Measurements from ENCODE around the gene LRRC8E. TPM values are rescaled to one million over a fixed set of nuclear protein-coding genes. Genes with fewer than 3 reads are reported as not detected.
A peak's percentile ranks its signal among the peaks of the same experiment; 100 is the strongest.

The LRRC8E gene
- total RNA-seq, 1 donor from 2014 or later: 6.6 TPM

DNA sequence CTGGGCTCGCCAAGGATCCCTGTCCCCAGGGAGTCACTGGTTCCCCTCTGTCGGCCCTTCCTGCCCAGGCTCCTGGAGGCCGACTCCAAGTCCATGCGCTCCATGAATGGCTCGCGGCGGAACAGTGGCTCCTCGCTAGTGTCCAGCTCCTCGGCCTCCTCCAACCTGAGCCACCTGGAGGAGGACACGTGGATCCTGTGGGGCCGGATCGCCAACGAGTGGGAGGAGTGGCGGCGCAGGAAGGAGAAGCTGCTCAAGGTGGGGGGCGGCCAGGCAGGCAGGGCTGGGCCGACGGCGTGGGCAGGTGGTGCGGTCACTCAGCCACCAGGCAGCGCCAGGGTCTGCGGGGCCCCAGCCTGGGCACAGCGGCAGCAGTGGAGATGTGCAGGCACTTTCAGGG lies 40.6 kb upstream of the LRRC8E start:
- ATAC-seq: no peak
- H3K36me3 ChIP-seq: no peaks in the 10 kb centered on the region
- no peak overlapping the region for H3K4me3 ChIP-seq
- no peaks in the 10 kb centered on the region for H3K4me1 ChIP-seq
- no peak for DNase-seq
- no peaks in the 10 kb centered on the region for H3K9me3 ChIP-seq
- TF ChIP-seq, protein P1, sequence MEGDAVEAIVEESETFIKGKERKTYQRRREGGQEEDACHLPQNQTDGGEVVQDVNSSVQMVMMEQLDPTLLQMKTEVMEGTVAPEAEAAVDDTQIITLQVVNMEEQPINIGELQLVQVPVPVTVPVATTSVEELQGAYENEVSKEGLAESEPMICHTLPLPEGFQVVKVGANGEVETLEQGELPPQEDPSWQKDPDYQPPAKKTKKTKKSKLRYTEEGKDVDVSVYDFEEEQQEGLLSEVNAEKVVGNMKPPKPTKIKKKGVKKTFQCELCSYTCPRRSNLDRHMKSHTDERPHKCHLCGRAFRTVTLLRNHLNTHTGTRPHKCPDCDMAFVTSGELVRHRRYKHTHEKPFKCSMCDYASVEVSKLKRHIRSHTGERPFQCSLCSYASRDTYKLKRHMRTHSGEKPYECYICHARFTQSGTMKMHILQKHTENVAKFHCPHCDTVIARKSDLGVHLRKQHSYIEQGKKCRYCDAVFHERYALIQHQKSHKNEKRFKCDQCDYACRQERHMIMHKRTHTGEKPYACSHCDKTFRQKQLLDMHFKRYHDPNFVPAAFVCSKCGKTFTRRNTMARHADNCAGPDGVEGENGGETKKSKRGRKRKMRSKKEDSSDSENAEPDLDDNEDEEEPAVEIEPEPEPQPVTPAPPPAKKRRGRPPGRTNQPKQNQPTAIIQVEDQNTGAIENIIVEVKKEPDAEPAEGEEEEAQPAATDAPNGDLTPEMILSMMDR (IDR thresholded peaks at IDR 0.05): no peak
- intact Hi-C loops (cut with DNase I): no loop called here
- H3K27ac ChIP-seq: no peak overlapping the region
- no peaks in the 10 kb centered on the region for H3K27me3 ChIP-seq (ENCODE audit: low read depth)

DNA sequence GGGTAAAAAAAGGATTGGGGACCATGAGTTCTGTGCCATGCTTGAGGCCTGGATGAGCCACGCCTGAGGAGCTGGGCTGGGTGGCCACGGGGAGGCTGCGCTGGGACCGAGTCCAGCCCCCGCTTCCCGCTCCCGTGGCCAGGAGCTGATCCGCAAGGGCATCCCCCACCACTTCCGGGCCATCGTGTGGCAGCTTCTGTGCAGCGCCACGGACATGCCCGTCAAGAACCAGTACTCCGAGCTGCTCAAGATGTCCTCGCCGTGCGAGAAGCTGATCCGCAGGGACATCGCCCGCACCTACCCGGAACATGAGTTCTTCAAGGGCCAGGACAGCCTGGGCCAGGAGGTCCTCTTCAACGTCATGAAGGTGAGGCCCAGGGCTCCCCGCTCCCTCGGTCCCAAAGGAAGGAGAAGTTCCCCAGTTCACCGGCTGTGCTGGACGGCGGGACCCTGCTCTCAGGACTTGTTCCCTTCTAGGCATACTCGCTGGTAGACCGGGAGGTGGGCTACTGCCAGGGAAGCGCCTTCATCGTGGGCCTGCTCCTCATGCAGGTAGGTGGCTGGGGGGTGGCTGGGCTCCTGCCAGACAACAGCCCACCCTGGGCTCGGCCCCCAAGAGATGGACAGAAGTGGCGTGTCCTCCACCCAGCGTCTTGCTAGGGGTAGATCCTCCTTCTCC lies 39.4 kb upstream of the LRRC8E start:
- Histone ChIP-seq H3K27ac (no peak overlapping the region), H3K36me3 (no peaks in the 10 kb centered on the region), H3K4me1 (peaks cover 7% of the 10 kb centered on the region), H3K9me3 (no peaks in the 10 kb centered on the region), H3K27me3 (ENCODE audit: low read depth) (no peaks in the 10 kb centered on the region), H3K4me3 (no peak overlapping the region)
- intact Hi-C loops (cut with DNase I): no loop called here
- TF ChIP-seq, protein P1 (IDR thresholded peaks at IDR 0.05): no peak
- ATAC-seq (no peak), DNase-seq (no peak)

DNA sequence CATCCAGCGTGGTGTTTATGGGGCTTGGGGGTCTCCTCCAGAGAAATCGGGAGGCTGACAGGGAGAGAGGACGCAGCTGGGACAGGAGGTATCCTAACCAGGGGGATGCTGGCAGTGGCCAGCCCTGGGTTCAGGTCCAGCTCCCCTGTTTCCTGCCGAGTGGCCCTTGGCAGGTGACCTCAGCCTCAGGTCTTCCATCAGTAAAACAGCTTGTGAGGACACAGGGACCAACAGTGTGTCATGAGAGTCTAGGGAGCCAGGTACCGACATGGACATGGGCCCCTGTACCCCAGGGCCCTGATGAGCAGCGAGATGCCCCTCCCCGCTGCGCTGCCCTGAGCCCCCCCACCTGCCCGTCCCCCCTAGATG lies 38.7 kb upstream of the LRRC8E start:
- no peak for ATAC-seq
- Histone ChIP-seq H3K27ac (no peak overlapping the region), H3K9me3 (no peaks in the 10 kb centered on the region), H3K4me1 (peaks cover 7% of the 10 kb centered on the region), H3K27me3 (ENCODE audit: low read depth) (no peaks in the 10 kb centered on the region), H3K4me3 (no peak overlapping the region), H3K36me3 (no peaks in the 10 kb centered on the region)
- TF ChIP-seq, protein P1 (IDR thresholded peaks at IDR 0.05): no peak
- intact Hi-C loops (cut with DNase I): no loop called here
- DNase-seq: no peak

DNA sequence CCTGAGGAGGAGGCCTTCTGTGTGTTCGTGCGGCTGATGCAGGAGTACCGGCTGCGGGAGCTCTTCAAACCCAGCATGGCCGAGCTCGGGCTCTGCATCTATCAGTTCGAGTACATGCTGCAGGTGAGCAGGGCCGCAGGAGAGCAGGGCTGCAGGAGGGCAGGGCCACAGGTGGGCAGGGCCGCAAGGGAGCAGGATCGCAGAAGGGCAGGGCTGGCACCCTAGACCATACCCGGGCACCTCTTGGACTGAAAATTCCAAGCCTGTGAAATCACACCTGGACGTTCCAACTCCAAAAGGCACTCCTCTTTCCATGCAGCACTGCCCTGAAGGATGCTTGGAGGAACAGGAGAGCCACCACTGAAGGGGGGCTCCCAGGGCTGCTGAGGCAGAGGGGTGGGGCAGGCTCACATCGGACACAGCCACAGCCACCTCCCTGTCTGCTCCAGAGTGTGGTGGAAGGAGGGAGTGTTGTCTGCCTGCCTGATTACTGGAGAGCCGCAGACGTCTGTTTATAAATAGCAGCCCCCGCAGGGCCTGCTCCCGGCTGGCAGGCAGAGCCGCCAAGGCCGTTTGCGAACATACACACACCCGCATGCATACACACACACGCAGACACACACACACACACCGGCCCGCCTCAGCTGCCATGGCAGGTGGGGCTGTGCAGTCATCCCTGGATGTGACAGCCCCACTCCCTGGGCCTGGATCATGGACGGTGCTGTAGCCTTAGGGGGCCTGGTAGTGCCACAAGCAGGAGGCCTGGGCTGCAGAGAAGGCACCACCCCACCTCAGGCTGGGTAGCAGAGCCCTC lies 38.1 kb upstream of the LRRC8E start:
- no peak for DNase-seq
- peaks cover 7% of the 10 kb centered on the region for H3K4me1 ChIP-seq
- H3K36me3 ChIP-seq: no peaks in the 10 kb centered on the region
- H3K9me3 ChIP-seq: no peaks in the 10 kb centered on the region
- peak overlapping the region; percentile 46 for H3K27ac ChIP-seq
- intact Hi-C loops (cut with DNase I): no loop called here
- ATAC-seq: peak; percentile 76 to 80
- no peak overlapping the region for H3K4me3 ChIP-seq
- no peaks in the 10 kb centered on the region for H3K27me3 ChIP-seq (ENCODE audit: low read depth)
- TF ChIP-seq, protein P1 (IDR thresholded peaks at IDR 0.05): no peak

DNA sequence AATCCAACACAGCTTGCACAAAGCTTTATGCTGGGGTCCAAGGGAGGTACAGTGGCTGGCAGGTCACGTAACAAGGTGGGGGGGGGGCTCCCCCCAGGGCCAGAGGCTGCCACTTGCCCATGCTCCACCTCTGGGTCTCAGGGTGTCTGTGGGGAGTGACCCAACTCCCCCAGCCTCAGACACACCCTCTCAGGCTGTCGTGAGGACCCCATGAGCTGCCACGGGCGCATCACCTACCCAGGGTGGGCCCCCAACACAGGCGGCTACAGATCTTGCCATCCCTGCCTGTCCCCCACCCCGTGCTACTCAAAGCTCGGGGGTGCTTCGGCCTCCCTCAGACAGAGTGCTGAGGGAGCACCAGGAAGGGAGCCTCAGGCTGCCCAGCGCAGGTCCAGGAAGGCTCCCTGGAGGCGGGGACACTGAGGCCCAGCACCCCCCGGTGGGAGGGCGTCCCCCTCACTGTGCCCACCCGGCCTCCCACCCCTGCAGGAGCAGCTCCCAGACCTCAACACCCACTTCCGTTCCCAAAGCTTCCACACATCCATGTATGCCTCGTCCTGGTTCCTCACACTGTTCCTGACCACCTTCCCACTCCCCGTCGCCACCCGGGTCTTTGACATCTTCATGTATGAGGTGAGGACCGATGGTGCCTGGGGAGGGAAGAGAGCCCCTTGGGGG lies 37.2 kb upstream of the LRRC8E start:
- TF ChIP-seq, protein P1 (IDR thresholded peaks at IDR 0.05): no peak
- no peak for DNase-seq
- H3K4me1 ChIP-seq: peaks cover 7% of the 10 kb centered on the region
- H3K4me3 ChIP-seq: no peak overlapping the region
- intact Hi-C loops (cut with DNase I): no loop called here
- H3K36me3 ChIP-seq: no peaks in the 10 kb centered on the region
- no peak for ATAC-seq
- peak overlapping the region; percentile 46 for H3K27ac ChIP-seq
- H3K9me3 ChIP-seq: no peaks in the 10 kb centered on the region
- H3K27me3 ChIP-seq (ENCODE audit: low read depth): no peaks in the 10 kb centered on the region
